ENCODE data around the gene TMEM151B.

GRCh38 chr6:44272529-44272928 is 2.3 kb downstream of the TMEM151B start:
- TF ChIP-seq NR3C1 (IDR thresholded peaks at IDR 0.05) (no peak), CTCF (IDR thresholded peaks at IDR 0.05) (no peak), RAD21 (conservative IDR thresholded peaks at IDR 0.05 in 1 of 2, IDR thresholded peaks at IDR 0.05 in 1 of 2) (no peak), MYC (IDR thresholded peaks at IDR 0.05; ENCODE audit: borderline replicate concordance, low read length) (no peak), USF2 (IDR thresholded peaks at IDR 0.05) (no peak), EP300 (IDR thresholded peaks at IDR 0.05) (no peak), GATA3 (IDR thresholded peaks at IDR 0.05; ENCODE audit: borderline replicate concordance) (no peak), RCOR1 (IDR thresholded peaks at IDR 0.05; ENCODE audit: low read depth, low read length) (no peak), EHMT2 (IDR thresholded peaks at IDR 0.05; ENCODE audit: low read depth) (no peak), POLR2A (IDR thresholded peaks at IDR 0.05; ENCODE audit: low read length) (no peak), ESRRA (IDR thresholded peaks at IDR 0.05; ENCODE audit: borderline replicate concordance, low read length) (no peak), POLR2AphosphoS2 (conservative IDR thresholded peaks at IDR 0.05; ENCODE audit: low read length) (no peak), REST (IDR thresholded peaks at IDR 0.05) (no peak)
